Body of pancreas (tissue), 4 donors: ENCODE data around the gene PRPF40A.

Experiments
- POLR2A ChIP-seq, 3 donors: fragments of 450-650 bp; IDR thresholded peaks; one replicate each; pipeline ENCODE4 v1.6.1; 2016; ENCODE audit warnings: antibody characterized with exemption in 3 of 3, mild to moderate bottlenecking in 2 of 3
- TF ChIP-seq, protein P1 (sequence below), 7 experiments: fragments of 450-650 bp in 4 of 7; fragments of 200-600 bp in 3 of 7; sonication (generic) in 3 of 7; IDR thresholded peaks; one replicate each; pipeline ENCODE4 v1.5.1; 2016 to 2019; ENCODE audit warnings: antibody characterized with exemption in 7 of 7

DNA sequence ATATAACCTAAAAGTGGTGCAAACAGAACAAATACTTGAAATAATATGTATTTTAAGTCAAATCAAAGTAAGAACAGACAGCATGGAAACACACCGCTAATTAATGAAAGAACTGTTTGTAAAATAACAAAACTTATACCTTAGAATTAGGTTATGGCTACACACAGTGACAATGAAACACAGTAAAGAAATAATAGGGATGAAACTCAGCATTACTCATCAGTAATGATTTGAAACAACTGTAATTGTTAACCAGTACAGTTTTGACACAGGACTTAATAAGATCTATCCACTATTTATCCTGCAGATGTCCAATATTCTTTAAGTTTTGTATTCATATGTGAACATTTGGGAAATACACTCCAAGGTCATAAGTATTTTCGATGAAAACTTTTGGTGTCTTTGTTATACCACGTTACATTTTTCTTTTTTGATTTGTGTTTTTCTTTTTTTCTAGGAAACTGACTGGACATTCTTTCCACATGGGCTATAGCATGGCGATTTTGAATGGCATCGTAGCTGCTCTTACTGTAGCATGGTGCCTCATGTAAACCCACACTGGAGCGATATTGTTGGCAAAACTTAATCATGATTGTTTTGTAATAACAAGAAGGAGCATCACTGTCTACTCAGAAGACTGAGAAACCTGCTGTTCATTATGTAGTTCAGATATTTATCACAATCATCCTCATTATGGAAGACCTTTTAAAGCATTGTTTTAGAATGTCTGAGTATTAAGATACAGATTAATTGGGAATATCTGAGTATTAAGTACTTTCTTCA lies 42.2 kb upstream of the PRPF40A start:
- TF ChIP-seq, protein P1, sequence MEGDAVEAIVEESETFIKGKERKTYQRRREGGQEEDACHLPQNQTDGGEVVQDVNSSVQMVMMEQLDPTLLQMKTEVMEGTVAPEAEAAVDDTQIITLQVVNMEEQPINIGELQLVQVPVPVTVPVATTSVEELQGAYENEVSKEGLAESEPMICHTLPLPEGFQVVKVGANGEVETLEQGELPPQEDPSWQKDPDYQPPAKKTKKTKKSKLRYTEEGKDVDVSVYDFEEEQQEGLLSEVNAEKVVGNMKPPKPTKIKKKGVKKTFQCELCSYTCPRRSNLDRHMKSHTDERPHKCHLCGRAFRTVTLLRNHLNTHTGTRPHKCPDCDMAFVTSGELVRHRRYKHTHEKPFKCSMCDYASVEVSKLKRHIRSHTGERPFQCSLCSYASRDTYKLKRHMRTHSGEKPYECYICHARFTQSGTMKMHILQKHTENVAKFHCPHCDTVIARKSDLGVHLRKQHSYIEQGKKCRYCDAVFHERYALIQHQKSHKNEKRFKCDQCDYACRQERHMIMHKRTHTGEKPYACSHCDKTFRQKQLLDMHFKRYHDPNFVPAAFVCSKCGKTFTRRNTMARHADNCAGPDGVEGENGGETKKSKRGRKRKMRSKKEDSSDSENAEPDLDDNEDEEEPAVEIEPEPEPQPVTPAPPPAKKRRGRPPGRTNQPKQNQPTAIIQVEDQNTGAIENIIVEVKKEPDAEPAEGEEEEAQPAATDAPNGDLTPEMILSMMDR (IDR thresholded peaks at IDR 0.05) = no peak
- no peak for TF ChIP-seq POLR2A (IDR thresholded peaks at IDR 0.05)
